Gastroesophageal sphincter (tissue), 3 donors: Measurements from ENCODE around the gene SAP25.

Source experiments
- EP300 ChIP-seq: sonication (generic); formaldehyde crosslinking; IDR thresholded peaks from one replicate; pipeline ENCODE4 v1.6.1; 2017; ENCODE audit warnings: antibody characterized with exemption, mild to moderate bottlenecking
- TF ChIP-seq, protein P1 (sequence below), 4 experiments: fragments of 200-600 bp in 2 of 4; fragments of 450-650 bp in 2 of 4; sonication (generic) in 1 of 4; IDR thresholded peaks; one replicate each; pipeline ENCODE4 v1.5.1; 2017 to 2019; ENCODE audit warnings: antibody characterized with exemption in 4 of 4, mild to moderate bottlenecking in 2 of 4, moderate library complexity in 2 of 4

DNA sequence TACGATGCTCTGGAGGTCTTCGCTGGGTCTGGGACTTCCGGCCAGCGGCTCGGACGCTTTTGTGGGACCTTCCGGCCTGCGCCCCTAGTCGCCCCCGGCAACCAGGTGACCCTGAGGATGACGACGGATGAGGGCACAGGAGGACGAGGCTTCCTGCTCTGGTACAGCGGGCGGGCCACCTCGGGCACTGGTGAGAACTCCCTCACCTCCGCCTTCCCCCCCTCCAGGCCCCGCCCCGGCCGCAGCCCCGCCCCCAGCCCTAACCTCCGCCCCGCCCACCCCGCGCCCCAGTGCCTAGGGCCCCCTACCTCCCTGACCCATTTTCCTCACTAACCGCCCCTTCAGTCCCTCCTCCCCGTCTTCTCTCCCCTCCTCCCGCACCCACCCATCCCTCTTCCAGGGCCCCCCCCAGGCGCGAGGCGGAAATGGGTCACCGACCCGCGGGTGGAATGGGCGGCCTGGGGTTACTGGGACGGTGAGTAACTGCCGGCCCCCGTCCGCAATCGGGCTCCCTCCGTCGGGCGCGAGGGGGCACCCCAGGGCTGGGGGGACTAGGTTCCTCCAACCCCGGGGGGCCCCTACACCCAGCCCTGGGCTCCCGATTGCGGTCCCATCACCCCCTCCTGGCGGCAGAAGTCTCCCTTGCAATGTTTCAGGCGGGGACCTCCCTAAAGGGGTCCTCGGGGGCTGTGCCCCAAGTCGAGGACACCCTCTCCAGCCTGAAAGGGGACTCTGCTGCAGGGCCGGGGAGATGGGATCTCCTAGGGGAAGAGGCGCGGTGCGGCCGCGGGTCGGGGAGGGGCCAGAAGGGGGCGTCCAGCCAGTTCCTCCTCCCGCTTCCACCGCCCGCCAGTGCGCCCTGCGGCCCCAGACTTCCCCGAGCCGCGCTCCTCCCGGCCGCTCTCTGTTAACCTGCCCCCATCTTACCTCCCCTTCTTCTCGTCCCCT, 30.6 kb upstream of the SAP25 start:
- TF ChIP-seq, protein P1, sequence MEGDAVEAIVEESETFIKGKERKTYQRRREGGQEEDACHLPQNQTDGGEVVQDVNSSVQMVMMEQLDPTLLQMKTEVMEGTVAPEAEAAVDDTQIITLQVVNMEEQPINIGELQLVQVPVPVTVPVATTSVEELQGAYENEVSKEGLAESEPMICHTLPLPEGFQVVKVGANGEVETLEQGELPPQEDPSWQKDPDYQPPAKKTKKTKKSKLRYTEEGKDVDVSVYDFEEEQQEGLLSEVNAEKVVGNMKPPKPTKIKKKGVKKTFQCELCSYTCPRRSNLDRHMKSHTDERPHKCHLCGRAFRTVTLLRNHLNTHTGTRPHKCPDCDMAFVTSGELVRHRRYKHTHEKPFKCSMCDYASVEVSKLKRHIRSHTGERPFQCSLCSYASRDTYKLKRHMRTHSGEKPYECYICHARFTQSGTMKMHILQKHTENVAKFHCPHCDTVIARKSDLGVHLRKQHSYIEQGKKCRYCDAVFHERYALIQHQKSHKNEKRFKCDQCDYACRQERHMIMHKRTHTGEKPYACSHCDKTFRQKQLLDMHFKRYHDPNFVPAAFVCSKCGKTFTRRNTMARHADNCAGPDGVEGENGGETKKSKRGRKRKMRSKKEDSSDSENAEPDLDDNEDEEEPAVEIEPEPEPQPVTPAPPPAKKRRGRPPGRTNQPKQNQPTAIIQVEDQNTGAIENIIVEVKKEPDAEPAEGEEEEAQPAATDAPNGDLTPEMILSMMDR (IDR thresholded peaks at IDR 0.05) = peak in 3 of 4 experiments; percentile 39 to 70 (median 50)
- no peak for TF ChIP-seq EP300
